HepG2 (cell line): ENCODE results near the gene ZNF670. TPM values are rescaled to one million over a fixed set of nuclear protein-coding genes. Genes with fewer than 3 reads are reported as not detected.
A peak's percentile ranks its signal among the peaks of the same experiment; 100 is the strongest.

Experiments used
- EP300 ChIP-seq, 3 experiments: sonication (generic) in 1 of 3; formaldehyde crosslinking in 1 of 3; IDR thresholded peaks; 2 replicates each; pipeline versions ENCODE4 v1.5.1 to v1.6.1; 2011 to 2020; ENCODE audit warnings: low read depth in 2 of 3, low read length in 2 of 3, borderline replicate concordance in 1 of 3, improper control_type of control experiment in 1 of 3, mild to moderate bottlenecking in 1 of 3, missing genetic modification reagents in 1 of 3, moderate library complexity in 1 of 3
- FOXM1 ChIP-seq: sonication (generic); formaldehyde crosslinking; IDR thresholded peaks from 2 replicates; pipeline ENCODE4 v1.5.0; 2020; ENCODE audit warnings: missing genetic modification reagents
- HOXD1 ChIP-seq: sonication (generic); formaldehyde crosslinking; IDR thresholded peaks from 2 replicates; pipeline ENCODE4 v1.5.0; 2020; ENCODE audit warnings: missing genetic modification reagents
- KLF13 ChIP-seq: sonication (generic); formaldehyde crosslinking; IDR thresholded peaks from 2 replicates; pipeline ENCODE4 v1.4.0; 2020; ENCODE audit warnings: mild to moderate bottlenecking, missing genetic modification reagents
- NFYB ChIP-seq: sonication (generic); formaldehyde crosslinking; IDR thresholded peaks from 2 replicates; pipeline ENCODE4 v1.4.0; 2020; ENCODE audit warnings: missing genetic modification reagents
- NR2F2 ChIP-seq: IDR thresholded peaks from 2 replicates; pipeline ENCODE4 v1.6.1; 2012; ENCODE audit warnings: low read depth, inconsistent platforms, borderline replicate concordance
- RAD21 ChIP-seq: fragments of 450-650 bp; formaldehyde crosslinking; IDR thresholded peaks from 2 replicates; pipeline ENCODE4 v1.5.0; 2020; ENCODE audit warnings: mild to moderate bottlenecking
- SCMH1 ChIP-seq: sonication (generic); formaldehyde crosslinking; IDR thresholded peaks from 2 replicates; pipeline ENCODE4 v1.9.0; 2021; ENCODE audit warnings: missing genetic modification reagents, mild to moderate bottlenecking, borderline replicate concordance
- TBP ChIP-seq: sonication (generic); formaldehyde crosslinking; IDR thresholded peaks from 2 replicates; pipeline ENCODE4 v1.5.0; 2020; ENCODE audit warnings: missing genetic modification reagents
- ZMAT3 ChIP-seq: sonication (generic); formaldehyde crosslinking; conservative IDR thresholded peaks from 2 replicates; pipeline ENCODE4 v1.7.0; 2021; ENCODE audit warnings: missing genetic modification reagents
- ZNF350 ChIP-seq: sonication (generic); formaldehyde crosslinking; IDR thresholded peaks from 2 replicates; pipeline ENCODE4 v1.4.0; 2020; ENCODE audit warnings: mild to moderate bottlenecking, low read depth, missing genetic modification reagents, borderline replicate concordance
- ZNF451 ChIP-seq: sonication (generic); formaldehyde crosslinking; IDR thresholded peaks from 2 replicates; pipeline ENCODE4 v1.5.0; 2020; ENCODE audit warnings: mild to moderate bottlenecking, missing genetic modification reagents
- ZNF562 ChIP-seq: sonication (generic); formaldehyde crosslinking; IDR thresholded peaks from 2 replicates; pipeline ENCODE4 v1.8.0; 2022; ENCODE audit warnings: missing genetic modification reagents, borderline replicate concordance
- ZNF766 ChIP-seq: sonication (generic); formaldehyde crosslinking; IDR thresholded peaks from 2 replicates; pipeline ENCODE4 v1.5.0; 2020; ENCODE audit warnings: missing genetic modification reagents, borderline replicate concordance
- ZNF83 ChIP-seq: sonication (generic); formaldehyde crosslinking; IDR thresholded peaks from 2 replicates; pipeline ENCODE4 v1.4.0; 2020; ENCODE audit warnings: missing genetic modification reagents, mild to moderate bottlenecking, borderline replicate concordance
- ZSCAN30 ChIP-seq: sonication (generic); formaldehyde crosslinking; IDR thresholded peaks from 2 replicates; pipeline ENCODE4 v1.5.0; 2020; ENCODE audit warnings: mild to moderate bottlenecking, missing genetic modification reagents
- polyA plus RNA-seq, 8 experiments: library from polyadenylated mRNA; depleted of rRNA in 3 of 8; stranded (reverse) in 7 of 8; unstranded in 1 of 8; fragments of >200 nt; fragmentation: Illumina TruSeq in 4 of 8; extraction: Trizol in 4 of 8; gene quantifications; 2 replicates each; pipeline versions ENCODE4 v1.2.1 to v1.2.3, GENCODE V29; 2011 to 2016; ENCODE audit warnings: low read depth in 4 of 8, missing spikeins in 1 of 8, mixed read lengths in 1 of 8; ENCODE audit not compliant: insufficient read depth in 1 of 8
- total RNA-seq, 5 experiments: library from RNA; depleted of rRNA; stranded (reverse); fragments of >200 nt; fragmentation: Illumina TruSeq; extraction: Trizol; gene quantifications; 2 replicates each; pipeline ENCODE4 v1.2.3, GENCODE V29; 2016; ENCODE audit warnings: low read depth in 1 of 5
- TF ChIP-seq, protein P1 (sequence below): sonication (generic); formaldehyde crosslinking; IDR thresholded peaks from 2 replicates; pipeline ENCODE4 v1.4.0; 2020; ENCODE audit warnings: missing genetic modification reagents
- TF ChIP-seq, protein P2 (sequence below): sonication (generic); formaldehyde crosslinking; IDR thresholded peaks from 2 replicates; pipeline ENCODE4 v1.4.0; 2020; ENCODE audit warnings: missing genetic modification reagents, mild to moderate bottlenecking, borderline replicate concordance
- TF ChIP-seq, protein P3 (sequence below): sonication (generic); formaldehyde crosslinking; IDR thresholded peaks from 2 replicates; pipeline ENCODE4 v1.4.0; 2020; ENCODE audit warnings: missing genetic modification reagents
- TF ChIP-seq, protein P4 (sequence below): sonication (generic); formaldehyde crosslinking; IDR thresholded peaks from 2 replicates; pipeline ENCODE4 v1.4.0; 2020; ENCODE audit warnings: missing genetic modification reagents
- TF ChIP-seq, protein P5 (sequence below): sonication (generic); formaldehyde crosslinking; IDR thresholded peaks from 2 replicates; pipeline ENCODE4 v1.5.1; 2020; ENCODE audit warnings: mild to moderate bottlenecking, missing genetic modification reagents, moderate library complexity

ZNF670 gene
- total and polyA plus RNA-seq, 2 of the 13 experiments (the other 11 are each of a cell fraction or from before 2014, with no cell fraction given) = 4.2 to 10.9 TPM

DNA sequence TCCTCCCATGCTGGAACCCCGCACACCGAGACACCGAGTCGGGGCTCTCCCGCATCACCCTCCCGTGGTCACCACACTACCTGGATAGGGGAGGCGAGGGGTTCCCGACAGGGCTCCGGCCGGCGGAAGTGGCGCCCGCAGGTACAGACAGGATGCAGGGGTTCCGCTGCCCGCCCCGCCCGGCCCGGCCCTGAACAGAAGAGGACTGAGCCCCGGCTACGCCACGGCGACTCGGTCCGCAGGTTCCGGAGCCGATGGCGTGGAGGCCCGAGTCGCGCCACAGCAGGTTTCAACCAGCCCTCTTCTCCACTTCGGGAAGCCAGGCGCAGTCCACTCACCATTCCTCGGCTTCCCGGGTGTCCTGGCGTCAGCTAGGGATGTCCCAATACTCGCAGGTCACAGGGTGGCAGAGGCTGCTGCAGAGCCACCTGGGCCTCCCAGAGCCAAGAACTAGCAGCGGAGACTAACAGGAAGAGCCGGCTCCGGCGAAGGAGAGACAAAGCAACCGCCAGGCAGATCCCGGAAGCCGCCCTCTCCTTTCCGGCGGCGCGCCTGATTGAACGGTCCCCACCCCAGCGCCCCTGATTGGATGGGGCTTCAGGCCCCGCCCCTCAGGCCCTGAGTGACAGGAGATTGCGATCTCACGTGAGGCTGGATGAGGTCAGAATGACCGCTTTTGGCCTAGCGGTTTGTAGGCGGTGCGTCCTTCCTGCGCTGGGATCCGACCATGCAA is 25.4 kb upstream of the ZNF670 start, which contains the start of gene ZNF669 (continued):
- TF ChIP-seq, protein P1, sequence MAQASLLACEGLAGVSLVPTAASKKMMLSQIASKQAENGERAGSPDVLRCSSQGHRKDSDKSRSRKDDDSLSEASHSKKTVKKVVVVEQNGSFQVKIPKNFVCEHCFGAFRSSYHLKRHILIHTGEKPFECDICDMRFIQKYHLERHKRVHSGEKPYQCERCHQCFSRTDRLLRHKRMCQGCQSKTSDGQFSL (CRISPR knock-in tag) = no peak
- TF ChIP-seq ZMAT3 (CRISPR knock-in tag) (peak; percentile 58; the same call in 1 of the 2 replicates), KLF13 (CRISPR knock-in tag) (no peak), ZNF350 (CRISPR knock-in tag) (peak; percentile 87; the same call in 1 of the 2 replicates), NFYB (CRISPR knock-in tag) (peak; percentile 96), ZNF766 (CRISPR knock-in tag) (peak; percentile 77), SCMH1 (CRISPR knock-in tag) (no peak), NR2F2 (peak; percentile 40; the same call in 1 of the 2 replicates), EP300 (IDR thresholded peaks at IDR 0.05; ENCODE audit: low read depth in 2 of 2, low read length in 2 of 2) (no peak), EP300 (CRISPR knock-in tag; IDR thresholded peaks at IDR 0.05; ENCODE audit: borderline replicate concordance) (no peak), ZNF83 (CRISPR knock-in tag) (0 out of 2 replicates have a peak, but pooled peaks have one; percentile 33), RAD21 (CRISPR knock-in tag) (no peak), ZNF562 (CRISPR knock-in tag) (no peak), ZNF451 (CRISPR knock-in tag) (no peak; the same call in 1 of the 2 replicates), TBP (no peak), ZSCAN30 (CRISPR knock-in tag) (0 out of 2 replicates have a peak, but pooled peaks have one; percentile 23), HOXD1 (CRISPR knock-in tag) (no peak; the same call in 1 of the 2 replicates), FOXM1 (CRISPR knock-in tag) (no peak)
- TF ChIP-seq, protein P2, sequence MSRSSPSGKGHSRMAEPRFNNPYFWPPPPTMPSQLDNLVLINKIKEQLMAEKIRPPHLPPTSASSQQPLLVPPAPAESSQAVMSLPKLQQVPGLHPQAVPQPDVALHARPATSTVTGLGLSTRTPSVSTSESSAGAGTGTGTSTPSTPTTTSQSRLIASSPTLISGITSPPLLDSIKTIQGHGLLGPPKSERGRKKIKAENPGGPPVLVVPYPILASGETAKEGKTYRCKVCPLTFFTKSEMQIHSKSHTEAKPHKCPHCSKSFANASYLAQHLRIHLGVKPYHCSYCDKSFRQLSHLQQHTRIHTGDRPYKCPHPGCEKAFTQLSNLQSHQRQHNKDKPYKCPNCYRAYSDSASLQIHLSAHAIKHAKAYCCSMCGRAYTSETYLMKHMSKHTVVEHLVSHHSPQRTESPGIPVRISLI (CRISPR knock-in tag) = no peak; the same call in 1 of the 2 replicates
- TF ChIP-seq, protein P3, sequence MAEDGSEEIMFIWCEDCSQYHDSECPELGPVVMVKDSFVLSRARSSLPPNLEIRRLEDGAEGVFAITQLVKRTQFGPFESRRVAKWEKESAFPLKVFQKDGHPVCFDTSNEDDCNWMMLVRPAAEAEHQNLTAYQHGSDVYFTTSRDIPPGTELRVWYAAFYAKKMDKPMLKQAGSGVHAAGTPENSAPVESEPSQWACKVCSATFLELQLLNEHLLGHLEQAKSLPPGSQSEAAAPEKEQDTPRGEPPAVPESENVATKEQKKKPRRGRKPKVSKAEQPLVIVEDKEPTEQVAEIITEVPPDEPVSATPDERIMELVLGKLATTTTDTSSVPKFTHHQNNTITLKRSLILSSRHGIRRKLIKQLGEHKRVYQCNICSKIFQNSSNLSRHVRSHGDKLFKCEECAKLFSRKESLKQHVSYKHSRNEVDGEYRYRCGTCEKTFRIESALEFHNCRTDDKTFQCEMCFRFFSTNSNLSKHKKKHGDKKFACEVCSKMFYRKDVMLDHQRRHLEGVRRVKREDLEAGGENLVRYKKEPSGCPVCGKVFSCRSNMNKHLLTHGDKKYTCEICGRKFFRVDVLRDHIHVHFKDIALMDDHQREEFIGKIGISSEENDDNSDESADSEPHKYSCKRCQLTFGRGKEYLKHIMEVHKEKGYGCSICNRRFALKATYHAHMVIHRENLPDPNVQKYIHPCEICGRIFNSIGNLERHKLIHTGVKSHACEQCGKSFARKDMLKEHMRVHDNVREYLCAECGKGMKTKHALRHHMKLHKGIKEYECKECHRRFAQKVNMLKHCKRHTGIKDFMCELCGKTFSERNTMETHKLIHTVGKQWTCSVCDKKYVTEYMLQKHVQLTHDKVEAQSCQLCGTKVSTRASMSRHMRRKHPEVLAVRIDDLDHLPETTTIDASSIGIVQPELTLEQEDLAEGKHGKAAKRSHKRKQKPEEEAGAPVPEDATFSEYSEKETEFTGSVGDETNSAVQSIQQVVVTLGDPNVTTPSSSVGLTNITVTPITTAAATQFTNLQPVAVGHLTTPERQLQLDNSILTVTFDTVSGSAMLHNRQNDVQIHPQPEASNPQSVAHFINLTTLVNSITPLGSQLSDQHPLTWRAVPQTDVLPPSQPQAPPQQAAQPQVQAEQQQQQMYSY (CRISPR knock-in tag) = no peak
- TF ChIP-seq, protein P4, sequence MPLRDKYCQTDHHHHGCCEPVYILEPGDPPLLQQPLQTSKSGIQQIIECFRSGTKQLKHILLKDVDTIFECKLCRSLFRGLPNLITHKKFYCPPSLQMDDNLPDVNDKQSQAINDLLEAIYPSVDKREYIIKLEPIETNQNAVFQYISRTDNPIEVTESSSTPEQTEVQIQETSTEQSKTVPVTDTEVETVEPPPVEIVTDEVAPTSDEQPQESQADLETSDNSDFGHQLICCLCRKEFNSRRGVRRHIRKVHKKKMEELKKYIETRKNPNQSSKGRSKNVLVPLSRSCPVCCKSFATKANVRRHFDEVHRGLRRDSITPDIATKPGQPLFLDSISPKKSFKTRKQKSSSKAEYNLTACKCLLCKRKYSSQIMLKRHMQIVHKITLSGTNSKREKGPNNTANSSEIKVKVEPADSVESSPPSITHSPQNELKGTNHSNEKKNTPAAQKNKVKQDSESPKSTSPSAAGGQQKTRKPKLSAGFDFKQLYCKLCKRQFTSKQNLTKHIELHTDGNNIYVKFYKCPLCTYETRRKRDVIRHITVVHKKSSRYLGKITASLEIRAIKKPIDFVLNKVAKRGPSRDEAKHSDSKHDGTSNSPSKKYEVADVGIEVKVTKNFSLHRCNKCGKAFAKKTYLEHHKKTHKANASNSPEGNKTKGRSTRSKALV (CRISPR knock-in tag) = no peak
- TF ChIP-seq, protein P5, sequence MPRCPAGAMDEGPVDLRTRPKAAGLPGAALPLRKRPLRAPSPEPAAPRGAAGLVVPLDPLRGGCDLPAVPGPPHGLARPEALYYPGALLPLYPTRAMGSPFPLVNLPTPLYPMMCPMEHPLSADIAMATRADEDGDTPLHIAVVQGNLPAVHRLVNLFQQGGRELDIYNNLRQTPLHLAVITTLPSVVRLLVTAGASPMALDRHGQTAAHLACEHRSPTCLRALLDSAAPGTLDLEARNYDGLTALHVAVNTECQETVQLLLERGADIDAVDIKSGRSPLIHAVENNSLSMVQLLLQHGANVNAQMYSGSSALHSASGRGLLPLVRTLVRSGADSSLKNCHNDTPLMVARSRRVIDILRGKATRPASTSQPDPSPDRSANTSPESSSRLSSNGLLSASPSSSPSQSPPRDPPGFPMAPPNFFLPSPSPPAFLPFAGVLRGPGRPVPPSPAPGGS = peak; percentile 76
